ENCODE measurements around the gene RNU7-1. TPM values are rescaled to one million over a fixed set of nuclear protein-coding genes. Genes with fewer than 3 reads are reported as not detected.
"Not testable (repeated sequence)": the region's sequence is repeated elsewhere in the genome, so short reads cannot be mapped to it uniquely, and the experiment has no call there.

Gene RNU7-1
- not detected for total RNA-seq

- Histone ChIP-seq H3K4me3 (ENCODE audit: low read length) (peak within 1 kb of the TSS; percentile 61), H3K27me3 (ENCODE audit: insufficient read depth, low read length) (no peaks in the 10 kb centered on the region), H3K9me3 (ENCODE audit: low read depth, low read length) (no peaks in the 10 kb centered on the region), H3K4me1 (ENCODE audit: insufficient read depth, low read length) (peaks cover 62% of the 10 kb centered on the region)
Observed at GRCh38 chr12:6943722-6944380, at the start of gene RNU7-1, which contains the start of gene C12orf57. RNU7-1 (plus strand) TSS chr12:6943816. C12orf57 (plus strand) TSS chr12:6944022; CDS start chr12:6944122, 100 bp downstream.

- Histone ChIP-seq H3K27me3 (ENCODE audit: insufficient read depth, low read length) (no peaks in the 10 kb centered on the region), H3K4me3 (ENCODE audit: low read length) (no peak overlapping the region), H3K4me1 (ENCODE audit: insufficient read depth, low read length) (peaks cover 27% of the 10 kb centered on the region), H3K9me3 (ENCODE audit: low read depth, low read length) (no peaks in the 10 kb centered on the region)
Observed at GRCh38 chr12:6894321-6894720, 49.3 kb upstream of the RNU7-1 start.

GRCh38 chr12:6896846-6897435 is 46.7 kb upstream of the RNU7-1 start:
- no peaks in the 10 kb centered on the region for H3K9me3 ChIP-seq (ENCODE audit: low read depth, low read length)
- H3K4me1 ChIP-seq (ENCODE audit: insufficient read depth, low read length) = peaks cover 21% of the 10 kb centered on the region
- H3K27me3 ChIP-seq (ENCODE audit: insufficient read depth, low read length) = no peaks in the 10 kb centered on the region
- H3K4me3 ChIP-seq (ENCODE audit: low read length) = no peak overlapping the region

DNA sequence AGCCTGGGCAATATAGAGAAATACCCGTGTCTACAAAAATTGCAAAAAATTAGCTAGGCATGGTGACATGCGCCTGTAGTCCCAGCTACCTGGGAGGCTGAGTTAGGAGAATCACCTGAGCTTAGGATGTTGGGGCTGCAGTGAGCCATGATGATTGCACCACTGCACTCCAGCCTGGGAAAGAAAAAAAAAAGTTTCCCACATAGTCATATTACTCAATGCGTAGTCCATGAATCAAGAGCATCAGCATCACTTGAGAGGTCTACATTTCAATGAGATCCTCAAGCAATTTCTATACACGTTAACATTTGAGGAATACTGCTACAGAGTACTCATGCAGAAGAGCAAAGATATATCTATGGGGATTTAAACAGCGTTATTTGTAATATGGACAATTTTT is 44.2 kb upstream of the RNU7-1 start:
- Histone ChIP-seq H3K27me3 (ENCODE audit: insufficient read depth, low read length) (no peaks in the 10 kb centered on the region), H3K9me3 (ENCODE audit: low read depth, low read length) (no peaks in the 10 kb centered on the region), H3K4me1 (ENCODE audit: insufficient read depth, low read length) (peaks cover 15% of the 10 kb centered on the region), H3K4me3 (ENCODE audit: low read length) (no peak overlapping the region)

DNA sequence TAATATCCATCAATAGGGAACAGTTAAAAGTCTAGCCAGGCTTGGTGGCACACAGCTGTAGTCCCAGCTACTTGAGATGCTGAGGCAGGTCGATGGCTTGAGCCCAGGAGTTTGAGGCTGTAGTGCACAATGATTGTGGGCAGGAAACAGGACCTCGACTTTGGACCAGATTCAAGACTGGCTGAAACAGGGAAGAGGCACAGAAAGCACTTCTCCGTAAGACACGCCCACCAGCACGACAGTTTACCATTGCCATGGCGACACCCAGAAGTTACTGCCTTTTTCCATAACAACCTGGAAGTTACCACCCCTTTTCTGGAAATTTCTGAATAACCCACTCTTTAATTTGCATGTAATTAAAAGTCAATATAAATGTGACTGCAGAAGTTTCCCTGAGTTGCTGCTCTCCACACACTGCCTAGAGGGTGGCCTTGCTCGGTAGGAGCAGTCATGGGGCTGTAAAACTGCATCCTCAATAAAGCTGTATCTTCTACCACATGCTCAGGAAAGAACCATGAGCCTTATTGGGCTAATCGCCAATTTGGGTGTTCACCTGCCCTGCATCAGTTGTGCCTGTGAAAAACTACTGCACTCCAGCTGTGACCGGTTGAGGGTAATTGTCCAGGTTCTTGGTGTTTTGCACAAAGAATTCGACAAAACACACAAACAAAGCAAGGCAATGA is 43.6 kb upstream of the RNU7-1 start:
- peaks cover 16% of the 10 kb centered on the region for H3K4me1 ChIP-seq (ENCODE audit: insufficient read depth, low read length)
- H3K4me3 ChIP-seq (ENCODE audit: low read length) = no peak overlapping the region
- no peaks in the 10 kb centered on the region for H3K27me3 ChIP-seq (ENCODE audit: insufficient read depth, low read length)
- H3K9me3 ChIP-seq (ENCODE audit: low read depth, low read length) = no peaks in the 10 kb centered on the region

- H3K4me1 ChIP-seq (ENCODE audit: insufficient read depth, low read length) = peaks cover 24% of the 10 kb centered on the region
- no peaks in the 10 kb centered on the region for H3K9me3 ChIP-seq (ENCODE audit: low read depth, low read length)
- H3K4me3 ChIP-seq (ENCODE audit: low read length) = no peak overlapping the region
- no peaks in the 10 kb centered on the region for H3K27me3 ChIP-seq (ENCODE audit: insufficient read depth, low read length)
Observed at GRCh38 chr12:6902448-6902847, 41.2 kb upstream of the RNU7-1 start.

GRCh38 chr12:6903722-6904121 is 39.9 kb upstream of the RNU7-1 start:
- peaks cover 24% of the 10 kb centered on the region for H3K4me1 ChIP-seq (ENCODE audit: insufficient read depth, low read length)
- no peaks in the 10 kb centered on the region for H3K27me3 ChIP-seq (ENCODE audit: insufficient read depth, low read length)
- H3K9me3 ChIP-seq (ENCODE audit: low read depth, low read length) = no peaks in the 10 kb centered on the region
- H3K4me3 ChIP-seq (ENCODE audit: low read length) = no peak overlapping the region

DNA sequence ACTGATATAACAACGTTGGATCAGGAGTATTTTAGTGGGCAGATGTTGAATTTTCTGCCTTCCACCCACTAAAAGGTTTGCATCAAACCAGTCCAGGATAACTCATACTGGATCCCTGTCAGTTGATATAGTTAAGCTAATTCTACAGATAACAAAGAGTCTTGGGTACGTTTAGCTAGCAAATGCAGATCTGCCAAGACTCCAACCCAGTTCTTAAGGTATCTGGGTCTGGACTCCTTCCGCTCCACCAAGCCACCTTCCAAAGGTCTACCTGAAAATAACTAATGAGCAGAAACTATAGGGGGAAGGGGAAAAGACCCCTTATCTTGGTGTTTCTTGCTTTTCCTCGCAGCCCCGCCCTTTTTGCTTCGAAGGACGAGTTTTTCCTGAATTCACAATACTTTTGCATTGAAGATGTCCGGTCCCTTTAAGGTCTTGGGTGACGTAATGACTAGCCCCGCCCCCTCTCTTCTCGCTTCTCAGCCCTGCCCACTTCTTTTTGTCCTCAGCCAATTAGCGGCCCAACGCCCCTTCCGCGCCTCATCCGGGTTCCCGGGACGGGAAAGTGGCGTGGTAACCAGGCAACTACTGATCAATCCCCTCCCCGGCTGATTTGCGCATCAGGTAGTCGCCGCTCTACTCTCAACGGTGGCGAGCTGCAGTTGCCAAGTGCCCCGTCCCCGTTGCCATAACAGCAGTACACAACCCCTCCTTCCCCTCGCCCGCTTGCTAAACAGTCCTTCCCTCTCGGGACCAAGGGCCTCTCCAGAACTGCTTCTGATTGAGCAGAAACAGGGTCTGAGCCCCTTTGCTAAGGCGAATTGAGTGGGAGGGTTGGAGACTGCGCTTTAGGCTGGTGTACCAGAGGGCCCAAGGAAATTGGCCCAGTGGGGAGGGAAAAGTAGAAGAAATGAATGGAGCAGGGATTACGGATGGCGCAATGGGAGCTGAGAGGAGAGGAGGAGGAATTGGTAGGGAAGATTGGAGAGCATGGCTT is 39.0 kb upstream of the RNU7-1 start, which contains the start of gene LRRC23:
Gene LRRC23, plus strand, starts transcription at position 543 of the 997 bp plus-strand sequence. CDS start 812 bp downstream, outside the sequence.
- H3K4me3 ChIP-seq (ENCODE audit: low read length) = peak within 1 kb of the TSS; percentile 56

GRCh38 chr12:6905414-6906040 is 38.1 kb upstream of the RNU7-1 start:
- Histone ChIP-seq H3K4me3 (ENCODE audit: low read length) (no peak overlapping the region), H3K27me3 (ENCODE audit: insufficient read depth, low read length) (no peaks in the 10 kb centered on the region), H3K9me3 (ENCODE audit: low read depth, low read length) (no peaks in the 10 kb centered on the region), H3K4me1 (ENCODE audit: insufficient read depth, low read length) (peaks cover 15% of the 10 kb centered on the region)

More for the DNA sequence above, 39.0 kb upstream of the RNU7-1 start, which contains the start of gene LRRC23:
- no peaks in the 10 kb centered on the region for H3K27me3 ChIP-seq (ENCODE audit: insufficient read depth, low read length)
- H3K4me1 ChIP-seq (ENCODE audit: insufficient read depth, low read length) = peaks cover 24% of the 10 kb centered on the region
- no peaks in the 10 kb centered on the region for H3K9me3 ChIP-seq (ENCODE audit: low read depth, low read length)

GRCh38 chr12:6908141-6908540 is 35.5 kb upstream of the RNU7-1 start:
- not testable (repeated sequence) for H3K4me3 ChIP-seq (ENCODE audit: low read length); H3K27me3 ChIP-seq (ENCODE audit: insufficient read depth, low read length); H3K9me3 ChIP-seq (ENCODE audit: low read depth, low read length)
- peaks cover 15% of the 10 kb centered on the region for H3K4me1 ChIP-seq (ENCODE audit: insufficient read depth, low read length)

- Histone ChIP-seq H3K27me3 (ENCODE audit: insufficient read depth, low read length) (peaks cover 9% of the 10 kb centered on the region), H3K4me1 (ENCODE audit: insufficient read depth, low read length) (peaks cover 18% of the 10 kb centered on the region), H3K9me3 (ENCODE audit: low read depth, low read length) (no peaks in the 10 kb centered on the region), H3K4me3 (ENCODE audit: low read length) (no peak overlapping the region)
Observed at GRCh38 chr12:6909421-6910145, 34.0 kb upstream of the RNU7-1 start.

- Histone ChIP-seq H3K4me1 (ENCODE audit: insufficient read depth, low read length) (peaks cover 17% of the 10 kb centered on the region), H3K27me3 (ENCODE audit: insufficient read depth, low read length) (peaks cover 11% of the 10 kb centered on the region), H3K4me3 (ENCODE audit: low read length) (no peak overlapping the region), H3K9me3 (ENCODE audit: low read depth, low read length) (no peaks in the 10 kb centered on the region)
Observed at GRCh38 chr12:6912164-6912935, 31.3 kb upstream of the RNU7-1 start.

All from mononuclear cell (primary cell).